A673 (cell line): Measurements from ENCODE around the gene PERM1. TPM values are rescaled to one million over a fixed set of nuclear protein-coding genes. Genes with fewer than 3 reads are reported as not detected.
A peak's percentile ranks its signal among the peaks of the same experiment; 100 is the strongest.

ENCODE experiments used
- BruUV-seq: library from RNA; stranded (reverse); fragments of 400-500 nt; replicated peaks from 2 replicates; lab custom pipeline; 2021; lab: Mats Ljungman, UMichigan
- CTCF ChIA-PET: fragments of 300-600 bp; sonication (Branson Sonifier 250); formaldehyde crosslinking; loops from one replicate; lab custom pipeline; 2022; ENCODE audit warnings: antibody characterized with exemption; lab: Charles Lee
- POLR2A ChIA-PET: fragments of 300-600 bp; sonication (Branson Sonifier 250); formaldehyde crosslinking; loops from one replicate; lab custom pipeline; 2022; ENCODE audit warnings: antibody characterized with exemption; ENCODE audit not compliant: low non-redundant PET; lab: Charles Lee
- DNase-seq: peaks from one replicate; pipeline ENCODE4 v3.0.0-alpha.2; 2015; ENCODE audit warnings: low spot score
- H3K27ac ChIP-seq: fragments of 200-600 bp; sonication (generic); 2 replicates; pipeline ENCODE4 v1.5.1; 2016; ENCODE audit warnings: mixed run types, low read depth, mild to moderate bottlenecking, mixed read lengths, antibody characterized with exemption, low read length; ENCODE audit not compliant: poor library complexity, severe bottlenecking
- H3K27me3 ChIP-seq: fragments of 200-600 bp; sonication (generic); replicated peaks from 2 replicates; pipeline ENCODE4 v1.6.1; 2017; ENCODE audit warnings: mixed run types, low read depth, mild to moderate bottlenecking, mixed read lengths, antibody characterized with exemption, low read length; ENCODE audit not compliant: insufficient read depth, poor library complexity
- H3K36me3 ChIP-seq: fragments of 200-600 bp; sonication (generic); 2 replicates; pipeline ENCODE4 v1.6.1; 2016; ENCODE audit warnings: mixed run types, mild to moderate bottlenecking, mixed read lengths, antibody characterized with exemption, low read length; ENCODE audit not compliant: insufficient read depth, poor library complexity, severe bottlenecking
- H3K4me1 ChIP-seq: fragments of 200-600 bp; sonication (generic); 2 replicates; pipeline ENCODE4 v1.6.1; 2017; ENCODE audit warnings: mixed run types, mild to moderate bottlenecking, mixed read lengths, antibody characterized with exemption, low read length; ENCODE audit not compliant: insufficient read depth, poor library complexity, severe bottlenecking
- H3K4me3 ChIP-seq: fragments of 200-600 bp; sonication (generic); 2 replicates; pipeline ENCODE4 v1.5.1; 2016; ENCODE audit warnings: low read depth, mixed run types, mild to moderate bottlenecking, mixed read lengths, low read length; ENCODE audit not compliant: poor library complexity, severe bottlenecking
- H3K9me3 ChIP-seq: fragments of 200-600 bp; sonication (generic); 2 replicates; pipeline ENCODE4 v1.6.1; 2016; ENCODE audit warnings: mixed run types, low read depth, mild to moderate bottlenecking, mixed read lengths, antibody characterized with exemption, low read length; ENCODE audit not compliant: poor library complexity, severe bottlenecking
- EZH2 ChIP-seq: fragments of 200-600 bp; sonication (generic); IDR thresholded peaks from 2 replicates; pipeline ENCODE4 v1.6.1; 2017; ENCODE audit warnings: borderline replicate concordance, low read depth, mild to moderate bottlenecking, mixed read lengths, antibody characterized with exemption, low read length; ENCODE audit not compliant: poor library complexity, severe bottlenecking
- intact Hi-C: fragments of 100-400 bp; cut with micrococcal nuclease; formaldehyde crosslinking; loops from one replicate; pipeline ENCODE4 v1.10.0; 2022; ENCODE audit not compliant: unreplicated experiment
- total RNA-seq: library from RNA; stranded (reverse); gene quantifications from 2 replicates; pipeline ENCODE4 v1.2.3, GENCODE V29; 2021
- TF ChIP-seq, protein P1 (sequence below): fragments of 300-800, 200-600 bp; sonication (generic); conservative IDR thresholded peaks from 2 replicates; pipeline ENCODE4 v1.5.1; 2017; ENCODE audit warnings: low read depth, mild to moderate bottlenecking, antibody characterized with exemption, low read length, moderate library complexity, mixed read lengths

Gene PERM1
- total RNA-seq, 1 experiment from 2014 or later = not detected

- intact Hi-C loops = loop anchor here (10.0 kb wide), 1 partner anchor 280 kb away; the partner anchor contains the start of genes ACAP3 and PUSL1
- BruUV-seq = no TSS peak
- Histone ChIP-seq H3K27ac (peak overlapping the region; percentile 67), H3K4me3 (no peak overlapping the region), H3K9me3 (no peaks in the 10 kb centered on the region), H3K36me3 (peaks cover 7% of the 10 kb centered on the region), H3K4me1 (peaks cover 70% of the 10 kb centered on the region), H3K27me3 (no peaks in the 10 kb centered on the region)
- CTCF ChIA-PET = interaction anchor here (0.6 kb wide), 1 partner anchor 36 kb away, joined by 3 read pairs; no protein-coding TSS in a partner anchor
- POLR2A ChIA-PET = no interaction called here
- no peak for DNase-seq
- TF ChIP-seq EZH2 = no peak
- TF ChIP-seq, protein P1, sequence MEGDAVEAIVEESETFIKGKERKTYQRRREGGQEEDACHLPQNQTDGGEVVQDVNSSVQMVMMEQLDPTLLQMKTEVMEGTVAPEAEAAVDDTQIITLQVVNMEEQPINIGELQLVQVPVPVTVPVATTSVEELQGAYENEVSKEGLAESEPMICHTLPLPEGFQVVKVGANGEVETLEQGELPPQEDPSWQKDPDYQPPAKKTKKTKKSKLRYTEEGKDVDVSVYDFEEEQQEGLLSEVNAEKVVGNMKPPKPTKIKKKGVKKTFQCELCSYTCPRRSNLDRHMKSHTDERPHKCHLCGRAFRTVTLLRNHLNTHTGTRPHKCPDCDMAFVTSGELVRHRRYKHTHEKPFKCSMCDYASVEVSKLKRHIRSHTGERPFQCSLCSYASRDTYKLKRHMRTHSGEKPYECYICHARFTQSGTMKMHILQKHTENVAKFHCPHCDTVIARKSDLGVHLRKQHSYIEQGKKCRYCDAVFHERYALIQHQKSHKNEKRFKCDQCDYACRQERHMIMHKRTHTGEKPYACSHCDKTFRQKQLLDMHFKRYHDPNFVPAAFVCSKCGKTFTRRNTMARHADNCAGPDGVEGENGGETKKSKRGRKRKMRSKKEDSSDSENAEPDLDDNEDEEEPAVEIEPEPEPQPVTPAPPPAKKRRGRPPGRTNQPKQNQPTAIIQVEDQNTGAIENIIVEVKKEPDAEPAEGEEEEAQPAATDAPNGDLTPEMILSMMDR = no peak
Measured at GRCh38 chr1:1024771-1025699, 43.1 kb upstream of the PERM1 start.

DNA sequence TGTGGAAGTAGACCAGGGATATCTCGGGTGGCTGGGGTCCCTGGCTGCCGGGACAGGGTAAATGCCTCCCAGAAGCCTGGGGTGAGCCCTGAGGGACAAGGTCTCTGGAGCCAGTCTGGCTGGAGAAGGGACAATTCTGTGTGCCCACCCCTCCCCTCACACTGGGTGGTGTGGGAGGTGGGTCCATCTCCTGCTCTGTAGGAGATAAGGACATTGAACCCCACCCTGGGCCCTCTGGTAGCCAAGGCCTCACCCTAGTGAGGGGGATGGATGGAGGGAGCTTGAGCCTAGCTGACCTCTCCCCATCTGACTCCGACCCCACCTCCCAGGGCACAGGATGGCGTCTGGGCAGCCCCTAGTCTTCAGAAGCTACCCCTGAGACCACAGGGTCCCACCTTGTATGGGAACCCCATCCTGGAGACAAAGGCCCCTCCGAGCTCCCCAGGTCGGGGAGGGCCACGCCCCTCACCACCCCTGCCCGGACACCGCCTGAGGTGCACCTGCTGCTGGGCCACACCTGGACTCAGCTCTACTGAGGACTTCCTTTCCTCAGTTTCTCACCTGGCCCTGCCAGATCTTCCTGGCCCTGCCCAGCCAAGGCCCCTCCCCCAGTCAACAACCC lies 42.4 kb upstream of the PERM1 start:
- CTCF ChIA-PET = no interaction called here
- BruUV-seq = no TSS peak
- Histone ChIP-seq H3K27ac (peak overlapping the region; percentile 67), H3K4me1 (peaks cover 70% of the 10 kb centered on the region), H3K9me3 (no peaks in the 10 kb centered on the region), H3K27me3 (no peaks in the 10 kb centered on the region), H3K4me3 (no peak overlapping the region), H3K36me3 (peaks cover 7% of the 10 kb centered on the region)
- TF ChIP-seq, protein P1 = no peak
- TF ChIP-seq EZH2 = no peak
- no peak for DNase-seq
- POLR2A ChIA-PET = no interaction called here
- intact Hi-C loops = loop anchor here (10.0 kb wide), 1 partner anchor 281 kb away; the partner anchor contains the start of genes ACAP3 and PUSL1

DNA sequence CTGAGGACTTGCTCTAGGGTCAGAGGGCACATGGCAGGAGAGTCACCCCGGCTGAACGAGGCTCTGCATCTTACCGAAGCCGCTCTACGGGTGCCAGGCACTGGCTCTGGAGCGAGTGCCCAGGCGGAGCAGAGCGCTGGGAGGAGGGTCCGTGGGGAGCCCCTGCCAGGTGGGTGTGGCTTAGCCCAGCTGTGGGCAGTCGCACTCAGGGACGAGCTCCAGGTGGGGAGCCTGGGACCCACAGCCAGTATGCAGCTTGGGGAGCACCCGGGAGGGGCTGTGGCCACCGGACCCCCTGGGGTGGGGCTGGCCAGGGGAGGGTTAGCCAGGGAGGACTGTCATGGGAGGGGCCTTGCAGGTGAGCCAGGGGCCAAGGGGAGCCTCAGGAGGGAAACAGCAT lies 41.8 kb upstream of the PERM1 start:
- no peaks in the 10 kb centered on the region for H3K9me3 ChIP-seq
- no peak overlapping the region for H3K4me3 ChIP-seq
- no peak for DNase-seq
- BruUV-seq = no TSS peak
- intact Hi-C loops = loop anchor here (10.0 kb wide), 1 partner anchor 281 kb away; the partner anchor contains the start of genes ACAP3 and PUSL1
- peak overlapping the region; percentile 37 for H3K27ac ChIP-seq
- H3K27me3 ChIP-seq = no peaks in the 10 kb centered on the region
- CTCF ChIA-PET = no interaction called here
- TF ChIP-seq, protein P1 = no peak
- no peak for TF ChIP-seq EZH2
- H3K36me3 ChIP-seq = peaks cover 7% of the 10 kb centered on the region
- peaks cover 73% of the 10 kb centered on the region for H3K4me1 ChIP-seq
- POLR2A ChIA-PET = no interaction called here
